Activated CD4-positive, alpha-beta T cell treated with anti-CD3 and anti-CD28 coated beads, Interleukin-2, amount 50 U/mL, for 24 hours (primary cell): ENCODE measurements around the gene SH3TC2.

Source experiments
- DNase-seq, 2 donors: peaks; one replicate each; pipeline ENCODE4 v3.0.0-alpha.2; 2020; ENCODE audit warnings: low read depth in 1 of 2, low spot score in 1 of 2

The SH3TC2 gene

GRCh38 chr5:148974642-148975327 is 88.1 kb downstream of the SH3TC2 start:
- DNase-seq = no peak

GRCh38 chr5:148973455-148973854 is 89.4 kb downstream of the SH3TC2 start:
- no peak for DNase-seq

- no peak for DNase-seq
These were observed 89.9 kb downstream of the SH3TC2 start for GRCh38 chr5:148972974-148973374.

- DNase-seq = no peak
These were observed 90.5 kb downstream of the SH3TC2 start for GRCh38 chr5:148972396-148972795.

- DNase-seq = no peak
These were observed 92.0 kb downstream of the SH3TC2 start for GRCh38 chr5:148970876-148971275.

GRCh38 chr5:148970228-148970627 is 92.6 kb downstream of the SH3TC2 start:
- no peak for DNase-seq

GRCh38 chr5:148969291-148969690 is 93.6 kb downstream of the SH3TC2 start:
- DNase-seq = no peak

- no peak for DNase-seq
These were observed 94.6 kb downstream of the SH3TC2 start for GRCh38 chr5:148968311-148968710.

- DNase-seq = no peak
These were observed 95.1 kb downstream of the SH3TC2 start for GRCh38 chr5:148967783-148968182.

GRCh38 chr5:148966938-148967337 is 95.9 kb downstream of the SH3TC2 start:
- DNase-seq = no peak

GRCh38 chr5:148966348-148966747 is 96.5 kb downstream of the SH3TC2 start:
- DNase-seq = no peak

- DNase-seq = no peak
These were observed 97.2 kb downstream of the SH3TC2 start for GRCh38 chr5:148965511-148966265.

- DNase-seq = no peak
These were observed 99.2 kb downstream of the SH3TC2 start for GRCh38 chr5:148963664-148964063.

- DNase-seq = no peak
These were observed 100.0 kb downstream of the SH3TC2 start for GRCh38 chr5:148962761-148963324.

GRCh38 chr5:148962200-148962550 is 100.7 kb downstream of the SH3TC2 start:
- no peak for DNase-seq

GRCh38 chr5:148961261-148962199 is 101.3 kb downstream of the SH3TC2 start:
- DNase-seq = no peak

GRCh38 chr5:148960070-148960769 is 102.6 kb downstream of the SH3TC2 start:
- DNase-seq = no peak

- DNase-seq = peak; percentile 16 to 26
These were observed 105.2 kb downstream of the SH3TC2 start for GRCh38 chr5:148957591-148958202.

GRCh38 chr5:148956477-148957385 is 106.1 kb downstream of the SH3TC2 start:
- no peak for DNase-seq
